Activated CD4-positive, alpha-beta T cell treated with anti-CD3 and anti-CD28 coated beads for 24 hours (primary cell): Measurements from ENCODE around the gene AGTR1.
"Not testable (repeated sequence)": the region's sequence is repeated elsewhere in the genome, so short reads cannot be mapped to it uniquely, and the experiment has no call there.

Experiments used
- DNase-seq, 2 donors: peaks; one replicate each; pipeline ENCODE4 v3.0.0-alpha.2; 2020; ENCODE audit warnings: low read depth in 2 of 2

Gene AGTR1

DNA sequence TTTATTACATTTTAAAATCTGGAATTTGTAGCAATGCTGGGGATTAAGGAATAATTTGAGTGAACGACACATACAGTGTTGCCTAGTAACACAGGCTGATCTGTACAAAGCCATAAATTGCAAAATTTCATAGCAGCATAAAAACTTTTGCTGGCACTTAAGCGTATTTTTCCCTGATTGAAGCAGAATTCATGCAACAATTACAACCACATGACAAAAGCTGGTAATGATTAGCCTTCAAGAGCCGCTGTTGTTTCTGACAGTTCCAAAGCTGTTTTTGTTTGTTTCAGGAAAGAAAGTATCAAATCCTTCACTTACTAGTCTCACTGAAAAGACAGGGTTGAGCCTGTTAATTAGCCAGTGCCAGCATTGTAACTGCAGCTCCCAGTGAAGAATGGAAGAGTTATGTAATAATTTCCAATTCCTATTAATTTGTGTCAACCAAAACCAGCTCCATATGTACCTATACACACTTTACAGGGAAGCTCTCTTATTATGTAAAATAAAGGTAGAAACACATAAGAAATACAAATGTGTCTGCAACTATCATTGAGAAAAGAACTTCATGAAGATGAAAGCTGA lies 60.7 kb downstream of the AGTR1 start:
- DNase-seq: no peak

DNA sequence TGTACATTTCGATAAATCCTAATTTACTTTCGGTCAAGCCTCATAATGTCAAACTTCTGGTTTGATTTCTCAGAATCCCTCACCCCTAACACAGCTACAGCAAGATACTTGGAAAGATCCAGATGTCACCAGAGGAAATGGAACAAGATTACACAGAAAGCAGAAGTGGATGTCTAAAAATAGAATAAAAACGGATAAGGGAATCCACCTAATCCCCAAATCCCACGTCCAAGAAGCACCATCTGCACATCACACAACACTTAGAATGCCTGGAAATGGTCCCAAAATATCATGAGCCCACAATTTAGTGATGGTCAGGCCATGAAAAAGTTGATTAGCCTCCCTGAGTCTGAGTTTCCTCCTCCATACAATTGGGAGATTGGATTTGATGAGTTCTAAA lies 61.7 kb downstream of the AGTR1 start:
- DNase-seq: no peak

DNA sequence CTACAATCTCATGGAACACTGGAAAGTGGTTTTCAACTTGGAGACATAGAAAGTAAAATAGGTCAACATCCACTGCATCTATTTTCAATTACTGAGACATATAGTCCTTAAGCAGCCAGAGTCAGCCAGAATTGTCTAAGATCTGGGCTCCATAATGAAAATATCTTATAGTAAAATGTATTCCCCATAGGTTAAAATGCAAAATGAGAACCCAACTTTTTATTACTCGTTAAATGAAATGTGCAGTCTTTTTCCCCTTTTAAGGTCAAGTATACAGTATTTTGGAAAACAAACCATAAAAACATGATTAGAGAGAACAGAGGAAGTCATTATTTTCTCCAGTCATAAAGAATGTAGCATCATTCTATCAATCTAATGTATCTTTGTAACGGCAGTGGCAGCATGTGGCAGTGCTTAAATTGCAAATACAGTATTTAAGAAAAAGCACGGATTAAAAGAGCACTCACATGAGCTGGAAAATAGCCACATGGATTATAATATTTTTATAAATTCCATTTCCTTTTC lies 65.5 kb downstream of the AGTR1 start:
- no peak for DNase-seq

DNA sequence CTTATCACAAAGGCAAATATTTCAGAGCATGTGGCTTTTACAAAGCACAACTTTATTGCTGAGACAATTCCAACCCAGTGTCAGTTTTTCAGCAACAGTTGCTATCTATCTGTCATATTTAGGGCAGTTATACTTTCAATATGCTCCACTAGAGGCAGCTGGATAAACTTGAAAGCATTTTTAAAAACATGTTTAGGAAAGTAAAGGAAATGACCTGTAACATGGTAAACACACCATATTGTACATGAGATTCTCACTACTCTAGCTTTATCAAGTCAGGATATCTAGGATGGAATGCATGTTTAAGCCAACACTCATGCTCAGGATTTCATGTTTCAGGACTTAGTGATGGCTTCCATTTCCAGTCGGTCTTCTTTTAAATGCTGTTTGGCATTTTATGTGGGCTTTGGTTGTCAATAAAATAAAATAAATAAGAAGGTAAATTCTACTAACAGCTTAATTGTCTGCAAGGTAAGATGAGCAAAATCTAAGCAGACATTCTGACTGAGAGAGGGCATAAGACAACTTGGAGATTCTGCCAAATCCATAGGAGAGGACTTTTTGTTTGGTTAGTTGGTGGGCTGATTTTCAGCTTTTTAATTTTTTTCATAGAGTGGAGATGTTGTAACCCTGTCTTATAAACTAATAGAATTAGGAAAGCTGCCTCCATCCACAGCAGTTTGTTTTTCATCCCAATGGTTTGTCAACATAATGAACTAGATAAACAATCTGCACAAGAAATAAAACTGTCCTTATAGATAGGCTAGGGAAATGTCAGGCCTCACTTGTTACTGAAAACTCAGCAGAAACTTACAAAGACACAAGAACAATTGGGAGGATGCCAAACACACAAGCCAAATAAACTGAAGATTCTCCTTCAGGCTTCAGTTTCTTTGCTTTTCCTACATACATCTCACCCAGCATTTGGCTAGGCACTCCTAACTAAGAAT lies 66.6 kb downstream of the AGTR1 start:
- DNase-seq: no peak

DNA sequence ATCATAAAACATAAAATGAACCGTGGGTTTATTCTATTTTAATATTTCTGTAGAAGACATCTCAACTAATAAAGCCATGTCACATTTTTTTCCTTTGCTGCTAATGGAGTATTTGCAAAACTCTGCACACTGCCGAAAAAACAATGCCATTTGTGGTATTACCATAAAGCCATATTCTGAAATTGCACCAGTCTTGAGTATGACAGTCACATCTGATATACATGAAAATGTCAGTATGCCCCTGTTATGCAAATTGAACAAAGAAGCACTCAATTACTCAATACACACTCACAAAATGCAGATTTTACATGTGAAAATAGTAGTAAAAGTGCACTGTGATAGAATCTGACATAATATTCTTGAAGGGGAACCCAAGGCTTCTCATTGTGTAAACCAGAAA lies 74.7 kb downstream of the AGTR1 start:
- no peak for DNase-seq

DNA sequence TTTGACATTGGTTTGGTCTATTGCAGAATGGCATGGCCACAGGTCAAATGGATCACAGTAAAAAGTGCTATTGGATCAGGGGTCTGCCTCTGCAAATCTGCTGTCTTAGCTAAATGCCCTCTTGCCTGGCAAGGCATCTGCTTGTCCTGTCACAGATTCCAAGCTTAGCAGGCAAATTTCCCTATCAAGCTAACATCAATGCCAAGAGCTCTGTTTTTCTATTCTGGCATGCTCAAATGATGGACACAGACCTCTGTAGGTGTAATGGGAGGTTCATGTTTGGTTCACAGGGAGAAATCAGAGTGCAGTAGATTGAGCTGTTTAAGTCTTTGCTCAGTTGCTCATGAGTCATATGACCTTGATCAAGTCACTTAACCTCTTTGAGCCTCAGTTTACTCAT lies 75.1 kb downstream of the AGTR1 start:
- no peak for DNase-seq

DNA sequence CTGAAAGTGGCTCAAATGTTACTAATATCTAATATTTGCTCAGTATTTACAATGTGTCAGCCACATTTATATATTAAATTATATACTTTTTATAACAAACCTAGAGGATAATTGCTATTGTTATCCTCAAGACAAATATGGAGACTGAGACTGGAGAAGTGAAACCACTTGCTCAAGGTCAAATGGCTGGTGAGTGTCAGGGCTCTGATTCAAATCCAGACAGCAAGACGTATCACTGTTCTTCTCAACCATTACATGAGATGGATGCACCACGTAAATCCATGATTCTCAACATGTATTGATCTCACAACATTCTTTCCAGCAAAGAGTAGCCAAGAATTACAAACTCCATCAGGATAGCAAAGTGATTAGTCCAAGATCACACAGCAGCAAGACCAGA lies 76.1 kb downstream of the AGTR1 start:
- DNase-seq: no peak

DNA sequence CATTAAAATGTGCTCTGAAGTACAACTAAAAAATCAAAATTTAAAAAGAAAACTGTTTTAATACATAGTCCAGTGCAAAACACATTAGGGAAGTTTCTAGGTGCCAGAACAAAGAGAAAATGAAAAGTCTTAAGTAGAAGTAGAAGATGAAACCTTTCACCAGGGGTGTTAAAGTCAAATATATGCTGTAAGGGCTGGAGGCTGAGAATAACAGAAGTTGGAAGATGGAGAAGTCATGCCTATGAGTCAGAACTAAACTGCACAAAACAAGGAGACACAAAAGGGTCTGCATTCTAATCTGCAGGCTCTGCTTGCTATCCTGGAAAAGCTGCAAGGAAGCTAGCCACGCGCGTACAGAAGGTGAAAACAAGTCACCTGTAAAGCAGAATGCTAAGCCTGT lies 81.2 kb downstream of the AGTR1 start:
- DNase-seq: no peak

DNA sequence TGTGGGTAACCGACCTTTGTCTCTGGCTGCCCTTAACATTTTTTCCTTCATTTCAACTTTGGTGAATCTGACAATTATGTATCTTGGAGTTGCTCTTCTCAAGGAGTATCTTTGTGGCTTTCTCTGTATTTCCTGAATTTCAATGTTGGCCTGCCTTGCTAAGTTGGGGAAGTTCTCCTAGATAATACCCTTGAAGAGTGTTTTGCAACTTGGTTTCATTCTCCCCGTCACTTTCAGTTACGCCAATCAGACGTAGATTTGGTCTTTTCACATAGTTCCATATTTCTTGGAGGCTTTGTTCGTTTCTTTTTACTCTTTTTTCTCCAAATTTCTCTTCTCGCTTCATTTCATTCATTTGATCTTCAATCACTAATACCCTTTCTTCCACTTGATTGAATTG lies 87.3 kb downstream of the AGTR1 start:
- DNase-seq: not testable (repeated sequence)

DNA sequence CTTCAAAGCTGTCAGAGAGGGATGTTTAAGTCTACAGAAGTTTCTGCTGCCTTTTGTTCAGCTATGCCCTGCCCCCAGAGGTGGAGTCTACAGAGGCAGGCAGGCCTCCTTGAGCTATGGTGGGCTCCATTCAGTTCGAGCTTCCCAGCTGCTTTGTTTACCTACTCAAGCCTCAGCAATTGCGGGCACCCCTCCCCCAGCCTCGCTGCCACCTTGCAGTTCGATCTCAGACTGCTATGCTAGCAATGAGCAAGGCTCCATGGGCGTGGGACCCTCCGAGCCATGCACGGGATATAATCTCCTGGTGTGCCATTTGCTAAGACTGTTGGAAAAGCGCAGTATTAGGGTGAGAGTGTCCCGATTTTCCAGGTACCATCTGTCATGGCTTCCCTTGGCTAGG lies 88.5 kb downstream of the AGTR1 start:
- not testable (repeated sequence) for DNase-seq

DNA sequence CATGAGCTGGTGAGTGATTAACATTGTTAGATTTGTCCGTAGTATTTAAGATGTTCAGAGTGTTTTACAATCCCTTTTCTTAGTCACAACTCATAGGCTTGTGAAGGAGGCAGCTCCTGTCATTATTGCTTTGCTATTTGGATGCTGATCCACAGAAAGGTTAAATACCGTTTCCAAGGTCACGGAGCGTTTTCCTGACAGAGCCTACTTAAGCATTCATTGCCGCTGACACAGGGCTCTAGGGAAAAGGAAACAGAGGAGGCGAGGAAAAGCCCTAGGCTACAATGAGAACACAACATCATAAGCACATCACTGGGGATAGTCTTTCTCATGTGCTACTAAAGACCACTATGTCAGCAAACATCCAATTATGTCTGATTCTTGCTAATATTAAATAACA lies 91.4 kb downstream of the AGTR1 start:
- DNase-seq: no peak

DNA sequence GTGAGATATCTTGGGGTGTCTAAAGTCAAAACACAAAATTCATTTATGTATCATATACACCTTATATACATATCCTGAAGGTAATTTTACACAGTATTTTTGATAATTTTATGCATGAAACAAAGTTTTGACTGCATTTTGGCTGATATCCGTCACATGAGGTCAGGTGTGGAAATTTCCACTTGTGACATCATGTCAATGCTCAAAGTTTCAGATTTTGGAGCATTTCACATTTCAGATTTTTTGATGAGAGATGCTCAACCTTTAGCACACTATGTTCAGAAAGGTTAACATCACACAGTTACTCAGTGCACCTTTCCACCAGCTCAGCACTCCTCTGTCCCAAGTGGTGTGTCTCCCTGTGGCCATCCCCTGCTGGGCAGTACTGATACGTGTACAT lies 92.2 kb downstream of the AGTR1 start:
- DNase-seq: no peak

DNA sequence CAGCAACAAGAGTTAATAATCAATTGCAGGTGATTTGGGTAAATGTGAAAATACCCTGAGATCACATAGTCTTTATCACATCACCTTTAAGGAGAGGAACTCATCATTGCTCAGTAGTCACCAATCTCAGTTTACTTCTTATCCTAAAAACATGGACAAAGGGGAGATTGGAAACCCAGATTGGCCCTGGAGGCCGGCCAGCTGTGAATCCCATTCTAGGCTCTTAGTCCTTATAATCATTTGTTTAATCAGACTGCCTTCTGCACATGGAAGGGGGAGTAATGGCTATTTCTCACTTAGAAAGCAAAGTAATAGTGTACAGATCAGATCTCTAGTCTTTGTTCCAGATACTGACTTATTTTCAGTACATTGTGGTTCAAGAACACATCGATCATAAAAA lies 92.7 kb downstream of the AGTR1 start:
- no peak for DNase-seq

DNA sequence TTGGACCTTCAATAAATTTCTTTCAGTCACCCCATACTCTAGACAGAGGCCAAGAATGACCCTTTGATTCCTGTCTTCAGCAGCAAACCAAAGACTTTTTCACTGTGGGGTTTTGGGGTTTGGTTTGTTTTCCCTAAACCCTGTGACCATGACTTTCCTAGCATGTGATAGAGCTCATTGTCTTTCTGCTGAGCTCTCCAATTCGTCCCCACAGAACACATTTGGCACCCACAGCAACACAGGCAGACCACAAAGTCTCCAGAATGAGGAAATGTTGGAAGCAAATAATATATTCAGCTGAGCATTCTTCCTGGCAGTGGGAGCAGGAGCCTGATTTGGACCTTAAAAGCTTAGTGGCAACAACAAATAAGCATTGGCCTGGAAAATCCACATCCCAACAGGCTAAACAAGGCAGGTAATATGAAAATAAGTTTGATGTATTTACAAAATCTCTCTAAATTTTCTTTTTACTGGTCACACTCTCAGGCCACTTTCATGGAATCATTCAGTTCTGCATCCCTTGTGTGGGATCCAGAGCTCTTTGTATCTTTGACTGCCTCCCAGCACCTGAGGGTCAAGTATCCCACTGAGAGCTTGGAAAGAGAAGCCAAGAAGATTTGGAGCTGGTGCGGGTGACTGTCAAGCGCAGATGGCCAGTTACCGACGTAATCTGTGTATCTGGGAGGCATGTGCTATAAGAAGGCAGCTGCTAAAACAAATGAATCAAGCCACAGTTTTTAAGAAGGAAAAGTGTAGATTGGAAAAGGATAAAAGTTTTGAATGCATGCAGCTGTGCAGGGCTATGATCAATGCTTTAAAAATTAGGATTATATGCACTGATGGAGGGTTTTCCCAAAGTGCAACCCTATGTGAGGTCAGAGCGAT lies 93.4 kb downstream of the AGTR1 start:
- DNase-seq: no peak

DNA sequence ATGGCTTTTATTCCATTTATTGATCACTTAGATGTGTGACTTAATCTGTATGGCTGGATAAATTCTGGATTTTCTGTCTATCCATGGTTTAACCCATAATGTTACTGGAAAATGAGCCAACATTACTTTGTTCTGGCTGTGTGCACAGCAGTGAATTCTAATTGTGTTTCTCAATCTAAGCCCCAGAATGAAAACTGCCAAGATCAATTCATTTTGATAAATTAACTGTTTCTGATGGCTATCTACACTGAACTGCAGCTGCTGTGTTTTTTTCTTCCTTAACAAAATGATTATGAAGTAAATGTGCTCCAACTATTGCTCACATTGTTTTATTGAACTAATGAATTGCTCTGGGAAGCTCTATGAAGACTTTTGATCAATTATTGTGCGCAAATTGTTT lies 94.2 kb downstream of the AGTR1 start:
- no peak for DNase-seq

DNA sequence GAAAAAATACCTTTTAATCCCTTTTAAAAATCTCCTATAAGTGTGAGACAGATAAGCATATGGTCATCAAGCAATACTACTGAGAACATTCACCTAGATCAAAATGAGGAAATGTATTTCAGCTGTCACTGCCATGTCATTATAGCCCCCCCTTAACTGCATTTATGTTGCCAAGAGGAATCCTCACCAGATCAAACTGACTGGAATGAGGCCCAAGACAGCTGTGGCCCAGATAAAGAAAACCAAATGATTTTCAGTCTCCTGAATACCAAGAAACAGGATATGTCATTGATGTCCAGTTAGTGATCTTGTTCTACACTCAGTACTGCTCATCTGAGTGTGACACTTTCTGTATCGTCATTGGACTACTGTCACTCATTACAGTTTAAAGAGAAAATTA lies 94.8 kb downstream of the AGTR1 start:
- DNase-seq: no peak
